IMR-90 (cell line): ENCODE data around the gene TNFSF12. TPM values are rescaled to one million over a fixed set of nuclear protein-coding genes. Genes with fewer than 3 reads are reported as not detected.

Experiments
- ATAC-seq: fragments of 200-7000 bp; cut with Tn5 transposase; 2 replicates; pipeline ENCODE4 v1.9.1; 2020; ENCODE audit warnings: low read depth, mild to moderate bottlenecking, moderate library complexity
- BruUV-seq: library from RNA; stranded (reverse); fragments of 400-500 nt; replicated peaks from 2 replicates; lab custom pipeline; 2021; lab: Mats Ljungman, UMichigan
- CTCF ChIA-PET: fragments of 300-600 bp; formaldehyde crosslinking; extraction: SDS; loops from one replicate; lab custom pipeline; 2021; ENCODE audit warnings: antibody characterized with exemption; lab: Yijun Ruan, JAX
- POLR2A ChIA-PET: fragments of 300-600 bp; sonication (Branson Sonifier 250); formaldehyde crosslinking; loops from one replicate; lab custom pipeline; 2022; ENCODE audit warnings: antibody characterized with exemption; ENCODE audit not compliant: unreplicated experiment; lab: Charles Lee
- DNase-seq: peaks from one replicate; pipeline ENCODE4 v3.0.0; 2013
- H2AFZ ChIP-seq: replicated peaks from 2 replicates; pipeline ENCODE3; 2013; ENCODE audit warnings: low read length, mild to moderate bottlenecking; ENCODE audit not compliant: poor library complexity
- H2AK5ac ChIP-seq: 2 replicates; pipeline ENCODE4 v1.6.1; 2013; ENCODE audit warnings: low read depth, low read length, inconsistent platforms
- H2AK9ac ChIP-seq: replicated peaks from 2 replicates; pipeline ENCODE3; 2013; ENCODE audit warnings: mild to moderate bottlenecking, low read depth, low read length, moderate library complexity; ENCODE audit not compliant: poor library complexity
- H2BK120ac ChIP-seq: 2 replicates; pipeline ENCODE4 v1.6.1; 2013; ENCODE audit warnings: low read depth, low read length, inconsistent platforms
- H2BK15ac ChIP-seq: 3 replicates; pipeline ENCODE4 v1.6.1; 2013; ENCODE audit warnings: low read depth, low read length, inconsistent platforms
- H2BK20ac ChIP-seq: 2 replicates; pipeline ENCODE4 v1.6.1; 2013; ENCODE audit warnings: low read depth, mild to moderate bottlenecking, inconsistent platforms, low read length, moderate library complexity
- H2BK5ac ChIP-seq: 2 replicates; pipeline ENCODE4 v1.6.1; 2013; ENCODE audit warnings: mild to moderate bottlenecking, low read depth, low read length, inconsistent platforms; ENCODE audit not compliant: poor library complexity, severe bottlenecking
- H3K14ac ChIP-seq: replicated peaks from 2 replicates; pipeline ENCODE4 v1.6.1; 2013; ENCODE audit warnings: low read depth, low read length, inconsistent platforms
- H3K18ac ChIP-seq: 2 replicates; pipeline ENCODE4 v1.6.1; 2013; ENCODE audit warnings: low read depth, low read length, control low read depth
- H3K23ac ChIP-seq: 2 replicates; pipeline ENCODE4 v1.6.1; 2013; ENCODE audit warnings: low read depth, low read length, inconsistent platforms
- H3K27ac ChIP-seq: 2 replicates; pipeline ENCODE4 v1.5.1; 2013; ENCODE audit warnings: mild to moderate bottlenecking, control low read depth, low read length; ENCODE audit not compliant: insufficient read depth
- H3K27me3 ChIP-seq: 2 replicates; pipeline ENCODE4 v1.6.1; 2013; ENCODE audit warnings: low read length; ENCODE audit not compliant: control insufficient read depth, insufficient read depth
- H3K36me3 ChIP-seq: 2 replicates; pipeline ENCODE4 v1.6.1; 2013; ENCODE audit warnings: low read length, mixed read lengths; ENCODE audit not compliant: control insufficient read depth, insufficient read depth
- H3K4ac ChIP-seq: 2 replicates; pipeline ENCODE4 v1.6.1; 2013; ENCODE audit warnings: low read depth, low read length, inconsistent platforms
- H3K4me1 ChIP-seq: 2 replicates; pipeline ENCODE4 v1.6.1; 2013; ENCODE audit warnings: low read length, mixed read lengths; ENCODE audit not compliant: control insufficient read depth, insufficient read depth
- H3K4me2 ChIP-seq: 2 replicates; pipeline ENCODE4 v1.6.1; 2013; ENCODE audit warnings: low read depth, mild to moderate bottlenecking, control low read depth, low read length, moderate library complexity
- H3K4me3 ChIP-seq: 2 replicates; pipeline ENCODE4 v1.5.1; 2013; ENCODE audit warnings: low read depth, mild to moderate bottlenecking, control low read depth, low read length, moderate library complexity; ENCODE audit not compliant: insufficient read depth
- H3K56ac ChIP-seq: 2 replicates; pipeline ENCODE4 v1.6.1; 2013; ENCODE audit warnings: low read length, inconsistent platforms; ENCODE audit not compliant: insufficient read depth; ENCODE audit errors: extremely low read depth
- H3K79me1 ChIP-seq, 2 experiments: 2 replicates each; pipeline ENCODE4 v1.6.1; 2013; ENCODE audit warnings: low read length in 2 of 2, inconsistent platforms in 1 of 2, low read depth in 1 of 2
- H3K9ac ChIP-seq: 2 replicates; pipeline ENCODE4 v1.6.1; 2013; ENCODE audit warnings: low read depth, low read length, control low read depth
- H3K9me1 ChIP-seq: 2 replicates; pipeline ENCODE4 v1.6.1; 2013; ENCODE audit warnings: low read length, inconsistent platforms; ENCODE audit not compliant: insufficient read depth
- H3K9me3 ChIP-seq: 2 replicates; pipeline ENCODE4 v1.6.1; 2013; ENCODE audit warnings: low read length; ENCODE audit not compliant: control insufficient read depth, insufficient read depth
- H4K20me1 ChIP-seq: 2 replicates; pipeline ENCODE4 v1.6.1; 2013; ENCODE audit warnings: low read length, inconsistent platforms; ENCODE audit not compliant: insufficient read depth
- H4K5ac ChIP-seq: 2 replicates; pipeline ENCODE4 v1.6.1; 2013; ENCODE audit warnings: mild to moderate bottlenecking, low read depth, low read length, control low read depth
- H4K8ac ChIP-seq, 2 experiments: 2 replicates each; pipeline ENCODE4 v1.6.1; 2013; ENCODE audit warnings: low read depth in 2 of 2, low read length in 2 of 2, control low read depth in 1 of 2, inconsistent platforms in 1 of 2
- H4K91ac ChIP-seq: 2 replicates; pipeline ENCODE4 v1.6.1; 2013; ENCODE audit warnings: low read depth, low read length, inconsistent platforms; ENCODE audit not compliant: insufficient read depth
- BHLHE40 ChIP-seq: fragments of 150-350 bp; IDR thresholded peaks from 2 replicates; pipeline ENCODE4 v1.6.1; 2016; ENCODE audit warnings: mild to moderate bottlenecking, low read depth, low read length
- MAFK ChIP-seq: IDR thresholded peaks from 2 replicates; pipeline ENCODE4 v1.6.1; 2012; ENCODE audit warnings: low read depth, low read length, improper control_type of control experiment
- MXI1 ChIP-seq: IDR thresholded peaks from 2 replicates; pipeline ENCODE4 v1.6.1; 2012; ENCODE audit warnings: low read depth, mild to moderate bottlenecking, low read length, moderate library complexity, borderline replicate concordance
- NFE2L2 ChIP-seq: fragments of 150-350 bp; IDR thresholded peaks from 2 replicates; pipeline ENCODE4 v1.6.1; 2016; ENCODE audit warnings: low read depth, mild to moderate bottlenecking, low read length
- POLR2A ChIP-seq: IDR thresholded peaks from 2 replicates; pipeline ENCODE4 v1.6.1; 2012; ENCODE audit warnings: mild to moderate bottlenecking, low read depth, low read length
- RCOR1 ChIP-seq: IDR thresholded peaks from 2 replicates; pipeline ENCODE4 v1.6.1; 2012; ENCODE audit warnings: mild to moderate bottlenecking, low read length, improper control_type of control experiment; ENCODE audit not compliant: insufficient replicate concordance
- SMC3 ChIP-seq: fragments of 150-350 bp; IDR thresholded peaks from 2 replicates; pipeline ENCODE4 v1.6.1; 2016; ENCODE audit warnings: low read depth, mild to moderate bottlenecking, antibody characterized with exemption, low read length, moderate library complexity
- WGBS, 2 experiments: methylation state at CpG; one replicate each; pipeline versions ENCODE4 v1.1.5 to v1.1.7; 2013; ENCODE audit warnings: missing lambda C conversion rate in 2 of 2; ENCODE audit not compliant: insufficient read length in 1 of 2; ENCODE audit errors: extremely low coverage in 2 of 2; 5-methylcytosine and 5-hydroxymethylcytosine counted together
- dilution Hi-C: fragments of 300-500 bp; cut with HindIII; formaldehyde crosslinking; loops from one replicate; pipeline ENCODE4 v1.14.3; 2018; ENCODE audit warnings: low sequenced_read_pairs; ENCODE audit not compliant: unreplicated experiment
- in situ Hi-C: fragments of 300-500 bp; cut with MboI; formaldehyde crosslinking; loops from 3 replicates; pipeline ENCODE4 v1.14.3; 2019; ENCODE audit warnings: low sequenced_read_pairs, inconsistent platforms, mixed read lengths
- intact Hi-C: fragments of 100-400 bp; cut with micrococcal nuclease; formaldehyde crosslinking; loops from 2 replicates; pipeline ENCODE4 v1.10.0; 2022
- polyA plus RNA-seq, 3 experiments: library from polyadenylated mRNA; depleted of rRNA; stranded (reverse); fragments of >200 nt; gene quantifications; 2 replicates each; pipeline ENCODE4 v1.2.3, GENCODE V29; 2012; ENCODE audit warnings: low replicate concordance in 1 of 3
- total RNA-seq: library from RNA; depleted of rRNA; stranded (reverse); fragments of >200 nt; gene quantifications from 2 replicates; pipeline ENCODE4 v1.2.3, GENCODE V29; 2012
- TF ChIP-seq, protein P1 (sequence below): fragments of 150-350 bp; IDR thresholded peaks from 2 replicates; pipeline ENCODE4 v1.6.1; 2017; ENCODE audit warnings: mild to moderate bottlenecking, antibody characterized with exemption, low read length, low read depth

Gene TNFSF12
- total and polyA plus RNA-seq, 2 of the 4 experiments (the other 2 are of a cell fraction) = 2.7 to 22.0 TPM

GRCh38 chr17:7549401-7550055 lies 670 bp downstream of the TNFSF12 start:
- peak overlapping the region; percentile 88 for H4K5ac ChIP-seq
- peak overlapping the region; percentile 87 for H3K4me2 ChIP-seq
- ChIA-PET POLR2A (interaction anchor here (0.5 kb wide), 1 partner anchor 136 kb away, joined by 5 read pairs; no protein-coding TSS in a partner anchor), CTCF (interaction anchor here (0.6 to 1.8 kb wide), 2 partner anchors 11 to 36 kb away, joined by 3 to 8 read pairs; no protein-coding TSS in a partner anchor)
- peak overlapping the region; percentile 97 for H2AK9ac ChIP-seq
- H3K4ac ChIP-seq = peak overlapping the region; percentile 81
- H4K20me1 ChIP-seq = no peaks in the 10 kb centered on the region
- peaks cover 8% of the 10 kb centered on the region for H3K4me1 ChIP-seq
- H3K23ac ChIP-seq = peak overlapping the region; percentile 51
- peak overlapping the region; percentile 18 for H2BK5ac ChIP-seq
- H4K8ac ChIP-seq = peak overlapping the region; percentile 71 to 88
- H3K9me3 ChIP-seq = no peaks in the 10 kb centered on the region
- H3K27ac ChIP-seq = peak overlapping the region; percentile 22; the same call in 1 of the 2 replicates
- peak overlapping the region; percentile 67 for H3K4me3 ChIP-seq
- WGBS, 2 experiments = 82% methylated on average over 17 of the region's 20 CpGs; no CpG with 5 or more reads in 1 of the 2 experiments
- no peak overlapping the region for H3K56ac ChIP-seq
- H3K18ac ChIP-seq = peak overlapping the region; percentile 11; the same call in 1 of the 2 replicates
- peak overlapping the region; percentile 63 for H4K91ac ChIP-seq
- ATAC-seq = peak; percentile 38
- no peak overlapping the region for H2BK20ac ChIP-seq
- H3K79me1 ChIP-seq = peaks cover 0 to 13% of the 10 kb centered on the region in 2 experiments; a peak in 2 of 4 replicates
- dilution Hi-C loops = no loop called here
- peak overlapping the region; percentile 54 for H2BK120ac ChIP-seq
- peak overlapping the region; percentile 58 for H3K14ac ChIP-seq
- peak overlapping the region; percentile 98 for H2AFZ ChIP-seq
- peak overlapping the region; percentile 87 for H2AK5ac ChIP-seq
- DNase-seq = no peak
- H3K9me1 ChIP-seq = peaks cover 5% of the 10 kb centered on the region; the same call in 1 of the 2 replicates
- no peak overlapping the region for H2BK15ac ChIP-seq
- intact Hi-C loops = no loop called here
- no peaks in the 10 kb centered on the region for H3K27me3 ChIP-seq
- H3K36me3 ChIP-seq = peaks cover 4% of the 10 kb centered on the region; the same call in 1 of the 2 replicates
- in situ Hi-C loops = loop anchor here (5.0 to 25.0 kb wide), 3 partner anchors 37 to 487 kb away; partner anchors contain the start of genes KCTD11 and TMEM95
- peak overlapping the region; percentile 57 for H3K9ac ChIP-seq
- no peak for TF ChIP-seq NFE2L2
- no peak for TF ChIP-seq SMC3
- TF ChIP-seq, protein P1, sequence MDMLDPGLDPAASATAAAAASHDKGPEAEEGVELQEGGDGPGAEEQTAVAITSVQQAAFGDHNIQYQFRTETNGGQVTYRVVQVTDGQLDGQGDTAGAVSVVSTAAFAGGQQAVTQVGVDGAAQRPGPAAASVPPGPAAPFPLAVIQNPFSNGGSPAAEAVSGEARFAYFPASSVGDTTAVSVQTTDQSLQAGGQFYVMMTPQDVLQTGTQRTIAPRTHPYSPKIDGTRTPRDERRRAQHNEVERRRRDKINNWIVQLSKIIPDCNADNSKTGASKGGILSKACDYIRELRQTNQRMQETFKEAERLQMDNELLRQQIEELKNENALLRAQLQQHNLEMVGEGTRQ = no peak
- TF ChIP-seq BHLHE40 = no peak
- TF ChIP-seq MXI1 = no peak
- no peak for TF ChIP-seq RCOR1
- TF ChIP-seq MAFK = no peak
- no peak for TF ChIP-seq POLR2A
- no TSS peak for BruUV-seq
